Non-pigmented ciliary epithelial cell (primary cell): Measurements from ENCODE around the gene HEXD.
"Not testable (repeated sequence)": the region's sequence is repeated elsewhere in the genome, so short reads cannot be mapped to it uniquely, and the experiment has no call there.

Source experiments
- DNase-seq: peaks from one replicate; pipeline ENCODE4 v3.0.0-alpha.2; 2010; ENCODE audit warnings: low read depth

HEXD gene

DNA sequence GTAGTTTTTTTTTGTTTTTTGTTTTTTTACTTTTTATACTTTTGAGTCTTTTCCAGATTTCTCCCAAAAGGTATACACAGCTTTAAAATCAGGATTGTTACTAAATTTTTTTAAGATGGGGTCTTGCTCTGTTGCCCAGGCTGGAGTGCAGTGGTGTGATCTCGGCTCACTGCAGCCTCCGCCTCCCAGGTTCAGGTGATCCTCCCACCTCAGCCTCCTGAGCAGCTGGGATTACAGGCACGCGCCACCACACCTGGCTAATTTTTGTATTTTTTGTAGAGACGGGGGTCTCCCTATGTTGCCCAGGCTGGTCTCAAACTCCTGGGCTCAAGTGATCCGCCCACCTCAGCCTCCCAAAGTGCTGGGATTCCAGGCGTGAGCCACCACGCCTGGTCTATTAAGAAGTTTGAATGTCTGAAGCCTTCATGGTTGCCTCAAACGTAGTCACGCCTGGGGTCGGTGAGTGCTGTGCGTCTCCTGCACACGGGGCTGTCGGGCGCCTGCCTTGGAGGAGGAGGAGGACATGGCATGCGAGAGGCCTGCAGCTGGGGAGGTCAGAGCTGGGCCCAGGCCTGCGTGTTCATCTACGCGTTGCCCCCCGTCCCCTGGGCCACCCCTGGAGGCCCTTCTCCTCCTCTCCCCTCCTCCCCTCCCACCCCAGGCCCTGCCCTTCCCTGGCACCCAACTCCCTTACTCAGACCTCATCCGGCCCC lies 35.8 kb upstream of the HEXD start:
- not testable (repeated sequence) for DNase-seq

DNA sequence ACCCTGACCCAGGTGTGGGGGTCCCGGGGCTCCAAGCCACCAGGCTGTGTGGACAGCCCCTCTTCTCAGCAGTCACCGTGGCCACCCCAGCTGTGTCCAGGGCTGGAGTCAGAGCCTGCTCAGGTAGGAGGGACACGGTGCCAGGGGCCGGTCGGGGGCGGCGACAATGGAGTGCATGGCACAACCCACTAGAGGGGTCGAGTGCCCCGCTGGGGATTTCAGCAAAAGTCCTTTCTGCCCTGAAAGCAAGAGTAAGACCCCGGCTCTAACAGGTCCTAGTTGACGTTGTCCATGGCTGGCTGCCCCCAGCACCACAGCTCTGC lies 35.3 kb upstream of the HEXD start:
- no peak for DNase-seq

DNA sequence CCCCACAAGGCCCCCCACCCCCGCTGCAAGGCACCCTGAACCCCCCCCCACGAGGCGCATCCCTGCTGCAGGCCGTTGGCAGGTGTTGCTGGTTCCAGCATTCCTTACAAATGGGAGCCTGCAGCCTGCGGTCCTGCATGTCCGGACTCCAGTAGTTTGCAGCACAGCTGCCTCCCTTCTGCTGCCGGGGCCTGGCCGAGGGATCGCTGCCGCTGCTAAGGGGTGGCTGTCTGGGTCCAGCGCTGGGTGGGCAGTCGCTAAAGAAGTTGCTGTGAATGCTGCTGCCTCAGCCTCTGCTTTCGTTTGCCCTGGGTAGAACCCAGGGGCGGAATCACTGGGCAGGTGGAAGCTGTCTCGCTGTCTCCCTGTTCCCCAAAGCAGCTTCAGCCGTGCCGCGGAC lies 34.7 kb upstream of the HEXD start:
- no peak for DNase-seq

DNA sequence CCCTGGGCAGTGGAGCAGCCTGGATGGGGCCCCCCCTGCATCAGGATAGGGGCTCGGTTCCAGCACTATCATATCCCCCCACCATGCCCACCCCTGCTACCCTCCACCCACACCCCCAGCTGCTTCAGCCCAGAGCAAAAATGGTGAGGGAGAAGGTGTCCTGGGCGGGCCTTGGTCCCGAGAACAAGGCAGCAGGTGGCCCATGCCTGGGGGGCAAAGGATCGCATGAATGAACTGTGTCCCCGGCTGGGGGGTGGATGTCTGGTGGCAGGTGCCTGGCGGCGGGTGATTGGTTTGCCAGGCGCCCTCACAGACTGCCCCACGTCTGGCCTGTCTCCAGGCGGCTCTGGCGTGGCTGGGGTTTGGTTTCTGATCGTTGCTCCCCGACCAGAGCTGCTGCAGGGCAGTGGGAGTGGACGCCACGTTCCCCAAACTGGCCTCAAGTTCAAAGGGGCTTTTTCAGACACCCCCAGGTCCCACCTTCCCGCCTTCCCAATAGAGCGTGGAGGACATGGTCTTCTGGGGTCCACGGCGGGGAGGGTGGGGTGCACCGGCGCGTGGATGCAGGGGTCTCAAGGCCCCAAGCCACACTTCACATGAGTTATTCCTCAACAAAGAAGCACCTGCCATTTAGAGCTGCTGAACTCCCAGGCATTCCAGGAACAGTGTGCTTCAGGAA lies 34.0 kb upstream of the HEXD start:
- DNase-seq: no peak

- DNase-seq: no peak
Observed at GRCh38 chr17:82384730-82385481, 33.2 kb upstream of the HEXD start.

DNA sequence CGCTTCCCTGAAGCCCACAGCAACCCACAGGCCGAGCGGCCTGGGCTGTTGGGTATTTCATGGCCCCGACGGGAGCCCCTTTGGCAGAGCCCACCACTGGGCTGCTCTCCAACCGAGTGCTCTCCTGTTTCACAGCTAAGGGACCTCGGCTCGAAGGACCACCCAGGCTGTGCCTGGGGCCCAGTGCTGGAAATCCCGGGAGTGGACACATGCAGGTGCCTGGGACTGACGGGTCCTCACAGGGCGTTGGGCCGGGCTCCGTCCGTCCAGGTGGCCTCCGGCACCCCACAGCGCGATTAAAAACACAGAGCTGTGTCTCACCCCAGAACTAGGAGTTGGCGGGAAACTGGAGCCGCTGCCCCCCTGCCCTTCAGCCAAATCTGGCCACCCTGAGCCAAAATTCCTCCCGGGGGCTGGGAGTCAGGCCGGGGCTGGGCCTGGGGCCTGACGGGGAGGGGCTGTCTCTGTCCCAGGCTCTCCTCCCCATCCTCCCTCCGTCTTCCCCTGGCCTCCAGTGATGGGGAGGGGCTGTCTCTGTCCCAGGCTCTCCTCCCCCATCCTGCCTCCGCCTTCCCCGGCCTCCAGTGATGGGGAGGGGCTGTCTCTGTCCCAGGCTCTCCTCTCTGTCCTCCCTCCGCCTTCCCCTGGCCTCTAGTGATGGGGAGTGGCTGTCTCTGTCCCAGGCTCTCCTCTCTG lies 32.4 kb upstream of the HEXD start:
- no peak for DNase-seq

GRCh38 chr17:82386255-82386831 lies 31.8 kb upstream of the HEXD start:
- no peak for DNase-seq

- no peak for DNase-seq
Observed at GRCh38 chr17:82386881-82387704, 31.1 kb upstream of the HEXD start.

DNA sequence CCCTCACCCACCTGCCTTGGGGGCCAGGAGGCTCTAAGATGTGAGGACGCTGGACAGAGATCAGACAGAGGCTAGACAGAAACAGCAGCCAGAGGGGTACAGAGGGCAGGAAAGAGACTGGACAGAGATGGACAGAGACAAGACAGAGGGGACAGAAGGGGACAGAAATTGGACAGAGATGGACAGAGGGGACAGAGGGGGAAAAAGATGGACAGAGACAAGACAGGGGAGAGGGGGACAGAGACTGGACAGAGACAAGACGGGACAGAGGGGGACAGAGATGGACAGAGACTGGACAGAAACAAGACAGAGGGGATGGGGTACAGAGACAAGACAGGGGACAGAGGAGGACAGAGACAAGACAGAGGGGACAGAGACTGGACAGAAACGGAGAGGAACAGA lies 30.4 kb upstream of the HEXD start:
- no peak for DNase-seq

- no peak for DNase-seq
Observed at GRCh38 chr17:82388223-82388921, 29.8 kb upstream of the HEXD start.

- DNase-seq: no peak
Observed at GRCh38 chr17:82388922-82389283, 29.2 kb upstream of the HEXD start.

DNA sequence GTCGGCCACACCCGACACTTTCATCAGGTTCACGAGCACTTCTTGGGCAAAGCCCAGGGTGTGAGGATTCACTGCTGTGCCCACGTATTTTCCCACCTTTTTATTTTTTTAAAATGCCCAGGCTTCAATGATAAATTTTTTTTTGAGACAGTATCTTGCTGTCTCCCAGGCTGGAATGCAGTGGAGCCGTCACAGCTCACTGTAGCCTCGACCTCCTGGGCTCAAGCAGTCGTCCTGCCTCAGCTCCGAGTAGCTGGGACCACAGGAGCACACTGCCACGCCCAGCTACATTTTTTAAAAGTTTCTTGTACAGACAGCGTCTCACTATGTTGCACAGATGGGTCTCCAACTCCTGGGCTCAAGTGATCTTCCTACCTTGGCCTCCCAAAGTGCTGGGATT lies 28.8 kb upstream of the HEXD start:
- DNase-seq: no peak

- DNase-seq: no peak
Observed at GRCh38 chr17:82390015-82390859, 27.9 kb upstream of the HEXD start.

- no peak for DNase-seq
Observed at GRCh38 chr17:82390860-82391435, 27.2 kb upstream of the HEXD start.

- no peak for DNase-seq
Observed at GRCh38 chr17:82391496-82392066, 26.6 kb upstream of the HEXD start.

DNA sequence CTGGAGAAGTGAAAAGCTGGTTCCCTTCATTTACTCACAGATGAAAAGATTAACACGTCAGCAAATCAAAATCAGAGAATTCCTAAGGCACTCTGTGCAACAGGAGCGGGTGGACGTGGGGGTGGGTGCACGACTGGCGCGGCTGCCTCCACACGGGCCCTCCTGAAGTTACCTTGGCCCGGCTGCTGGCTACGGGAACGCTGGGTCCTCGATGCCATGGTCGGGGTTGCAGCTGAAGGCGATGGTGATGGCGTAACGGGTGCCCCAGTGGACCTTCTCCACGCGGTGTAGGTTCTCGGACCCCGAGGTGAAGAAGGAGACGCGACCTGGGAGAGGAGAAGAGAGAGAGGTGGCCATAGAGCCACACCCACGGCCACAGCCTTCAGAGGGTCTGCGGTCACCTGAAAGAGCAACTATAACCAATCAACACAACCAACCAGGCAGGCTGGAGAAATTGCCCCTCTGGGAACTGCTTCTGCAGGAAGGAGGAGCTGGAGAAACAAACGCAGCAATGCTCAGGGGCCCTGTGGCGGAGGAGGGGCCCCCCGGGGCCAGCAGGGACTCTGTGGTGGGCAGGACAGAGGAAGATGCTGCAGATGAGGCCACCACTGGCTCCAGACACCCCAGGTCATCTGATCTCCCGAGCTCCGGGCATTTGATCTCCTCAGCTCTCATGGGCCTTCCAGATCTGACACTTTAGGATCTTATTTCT lies 25.8 kb upstream of the HEXD start:
- DNase-seq: no peak

DNA sequence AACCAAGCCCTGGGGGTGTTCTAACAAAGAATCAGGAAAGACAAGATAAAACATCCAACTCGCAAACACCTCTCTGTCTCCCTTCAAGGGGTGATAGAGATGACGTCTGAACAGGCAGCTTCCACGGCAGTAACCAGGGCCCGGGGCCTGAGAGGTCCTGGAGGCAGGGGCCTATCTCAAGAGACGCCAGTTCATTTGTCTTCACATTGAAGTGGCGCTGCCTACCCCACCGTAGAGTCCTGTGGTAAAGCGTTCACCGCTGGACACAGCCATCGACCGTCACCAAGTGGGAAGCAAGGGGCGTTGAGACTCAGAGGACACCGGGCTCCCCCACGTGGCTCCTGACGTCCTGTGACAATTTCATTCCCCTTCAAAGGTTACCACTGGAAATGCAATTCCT lies 25.2 kb upstream of the HEXD start:
- DNase-seq: no peak

- DNase-seq: no peak
Observed at GRCh38 chr17:82394278-82394677, 23.9 kb upstream of the HEXD start.
